GM19372 (cell line): ENCODE measurements around the gene DENND1A.

ENCODE experiments used
- ATAC-seq: cut with Tn5 transposase; IDR thresholded peaks from one replicate; pipeline ENCODE4 v1.9.1; 2021; ENCODE audit warnings: mild to moderate bottlenecking, low read depth, moderate library complexity; ENCODE audit not compliant: unreplicated experiment

DENND1A gene

GRCh38 chr9:123371228-123371584 lies 558.7 kb downstream of the DENND1A start:
- ATAC-seq: no peak

DNA sequence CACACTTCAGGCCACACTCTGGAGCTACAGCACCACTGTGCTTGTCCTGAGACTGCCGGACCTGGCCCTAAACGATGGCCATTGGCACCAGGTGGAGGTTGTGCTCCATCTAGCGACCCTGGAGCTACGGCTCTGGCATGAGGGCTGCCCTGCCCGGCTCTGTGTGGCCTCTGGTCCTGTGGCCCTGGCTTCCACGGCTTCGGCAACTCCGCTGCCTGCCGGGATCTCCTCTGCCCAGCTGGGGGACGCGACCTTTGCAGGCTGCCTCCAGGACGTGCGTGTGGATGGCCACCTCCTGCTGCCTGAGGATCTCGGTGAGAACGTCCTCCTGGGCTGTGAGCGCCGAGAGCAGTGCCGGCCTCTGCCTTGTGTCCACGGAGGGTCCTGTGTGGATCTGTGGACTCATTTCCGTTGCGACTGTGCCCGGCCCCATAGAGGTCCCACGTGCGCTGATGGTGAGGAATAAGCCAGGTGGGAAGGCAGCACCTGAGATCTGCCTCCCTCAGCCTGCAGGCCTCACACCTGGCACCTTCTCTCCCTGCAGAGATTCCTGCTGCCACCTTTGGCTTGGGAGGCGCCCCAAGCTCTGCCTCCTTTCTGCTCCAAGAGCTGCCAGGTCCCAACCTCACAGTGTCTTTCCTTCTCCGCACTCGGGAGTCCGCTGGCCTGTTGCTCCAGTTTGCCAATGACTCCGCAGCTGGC lies 559.2 kb downstream of the DENND1A start:
- no peak for ATAC-seq

DNA sequence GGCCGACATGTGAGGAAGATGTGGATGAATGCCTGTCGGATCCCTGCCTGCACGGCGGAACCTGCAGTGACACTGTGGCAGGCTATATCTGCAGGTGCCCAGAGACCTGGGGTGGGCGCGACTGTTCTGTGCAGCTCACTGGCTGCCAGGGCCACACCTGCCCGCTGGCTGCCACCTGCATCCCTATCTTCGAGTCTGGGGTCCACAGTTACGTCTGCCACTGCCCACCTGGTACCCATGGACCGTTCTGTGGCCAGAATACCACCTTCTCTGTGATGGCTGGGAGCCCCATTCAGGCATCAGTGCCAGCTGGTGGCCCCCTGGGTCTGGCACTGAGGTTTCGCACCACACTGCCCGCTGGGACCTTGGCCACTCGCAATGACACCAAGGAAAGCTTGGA lies 559.8 kb downstream of the DENND1A start:
- no peak for ATAC-seq

GRCh38 chr9:123369296-123369695 lies 560.6 kb downstream of the DENND1A start:
- no peak for ATAC-seq

DNA sequence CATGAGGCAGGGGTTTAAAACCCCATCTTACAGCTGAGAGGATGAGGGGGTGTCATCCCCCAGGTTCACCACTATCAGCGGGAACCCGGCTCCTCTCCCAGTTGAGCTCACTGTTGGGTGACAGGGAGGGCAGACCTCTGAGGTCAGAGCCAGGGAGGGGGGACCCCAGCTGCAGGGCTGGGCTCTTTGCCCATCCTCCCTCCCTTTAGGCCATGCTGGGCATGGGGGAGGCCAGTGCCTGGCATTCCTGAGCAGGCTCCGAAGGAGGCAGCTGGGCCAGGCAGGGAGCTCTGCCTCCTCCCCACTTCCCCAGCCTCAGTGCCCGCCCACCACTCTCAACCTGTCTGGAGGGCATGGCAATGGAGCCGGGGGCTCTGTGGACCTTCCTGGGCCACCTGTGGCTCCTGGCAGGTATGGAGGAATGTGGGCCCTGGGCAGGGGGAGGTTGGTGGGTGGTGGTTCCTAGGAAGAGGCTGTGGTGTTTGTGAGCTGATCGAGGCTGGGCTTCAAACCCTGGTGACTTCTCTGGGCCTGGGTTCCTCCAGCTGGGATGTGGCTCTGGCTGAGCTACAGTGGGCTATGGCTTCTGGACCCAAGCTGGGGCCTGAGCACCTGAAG lies 561.3 kb downstream of the DENND1A start:
- ATAC-seq: no peak

DNA sequence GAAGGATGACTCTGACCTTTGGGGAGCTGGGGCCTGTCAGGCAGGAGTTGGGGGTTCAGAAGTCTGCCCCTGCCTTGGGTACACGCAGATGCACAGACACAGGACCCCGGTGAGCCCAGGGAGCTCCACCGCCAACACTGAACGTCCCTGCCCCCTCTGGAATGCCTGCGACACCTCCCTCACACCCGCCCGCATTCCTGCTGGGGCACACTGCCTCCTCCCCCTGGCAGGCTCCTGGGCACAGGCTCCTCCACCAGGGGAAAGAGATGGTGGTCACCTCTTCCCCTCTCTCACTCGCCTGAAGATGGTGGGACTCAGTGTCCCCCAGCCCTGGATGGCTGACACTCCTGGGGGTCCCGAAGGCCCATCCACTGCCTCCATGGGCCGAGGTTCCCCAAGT lies 561.9 kb downstream of the DENND1A start:
- no peak for ATAC-seq

DNA sequence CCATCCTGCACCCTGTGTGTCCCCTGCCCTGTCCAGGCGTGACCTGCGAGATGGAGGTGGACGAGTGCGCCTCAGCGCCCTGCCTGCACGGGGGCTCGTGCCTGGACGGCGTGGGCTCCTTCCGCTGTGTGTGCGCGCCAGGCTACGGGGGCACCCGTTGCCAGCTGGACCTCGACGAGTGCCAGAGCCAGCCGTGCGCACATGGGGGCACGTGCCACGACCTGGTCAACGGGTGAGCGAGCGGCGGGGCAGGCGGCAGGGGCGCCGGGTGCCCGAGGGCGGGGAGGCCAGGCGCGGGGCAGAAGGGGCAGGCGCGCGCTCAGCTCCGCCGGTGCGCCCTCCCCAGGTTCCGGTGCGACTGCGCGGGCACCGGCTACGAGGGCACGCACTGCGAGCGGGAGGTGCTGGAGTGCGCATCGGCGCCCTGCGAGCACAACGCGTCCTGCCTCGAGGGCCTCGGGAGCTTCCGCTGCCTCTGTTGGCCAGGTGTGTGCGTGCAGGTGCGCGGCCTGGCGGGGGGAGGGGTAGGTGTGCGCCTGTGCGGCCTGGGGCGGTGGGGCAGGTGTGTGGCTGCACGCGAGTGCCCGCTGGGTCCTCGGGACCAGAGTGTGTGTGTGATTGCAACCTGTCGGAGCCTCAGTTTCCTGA lies 563.9 kb downstream of the DENND1A start:
- ATAC-seq: no peak

- ATAC-seq: no peak
These were observed 564.5 kb downstream of the DENND1A start for GRCh38 chr9:123365287-123365880.

DNA sequence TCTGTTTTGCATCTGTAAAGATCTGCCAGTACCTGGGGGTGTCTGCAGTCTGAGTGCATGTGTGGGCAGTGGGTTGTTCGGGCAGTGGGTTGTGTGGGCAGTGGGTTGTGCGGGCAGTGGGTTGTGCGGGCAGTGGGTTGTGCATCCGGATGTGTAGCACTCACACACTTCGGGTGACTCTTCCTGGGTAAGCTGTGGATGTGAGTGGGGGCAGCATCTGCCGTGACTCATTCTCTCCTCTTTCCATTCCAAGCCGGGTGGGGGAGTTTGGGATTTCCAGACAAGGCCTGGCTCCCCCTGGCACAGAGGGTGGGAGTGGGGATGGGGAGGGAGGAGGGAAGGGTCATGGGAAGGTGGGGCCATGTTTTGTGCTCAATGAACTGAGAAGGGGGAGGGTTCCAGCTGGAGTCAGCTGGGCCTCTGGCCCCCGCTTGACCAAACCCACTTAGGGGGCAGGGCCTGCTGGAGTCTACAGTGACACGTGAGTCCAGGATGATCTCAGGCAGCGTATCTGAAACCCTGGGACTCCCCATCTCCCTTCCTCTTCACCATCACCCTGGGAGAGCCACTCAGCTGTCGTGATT lies 565.6 kb downstream of the DENND1A start:
- ATAC-seq: no peak

- ATAC-seq: no peak
These were observed 567.1 kb downstream of the DENND1A start for GRCh38 chr9:123362856-123363255.

DNA sequence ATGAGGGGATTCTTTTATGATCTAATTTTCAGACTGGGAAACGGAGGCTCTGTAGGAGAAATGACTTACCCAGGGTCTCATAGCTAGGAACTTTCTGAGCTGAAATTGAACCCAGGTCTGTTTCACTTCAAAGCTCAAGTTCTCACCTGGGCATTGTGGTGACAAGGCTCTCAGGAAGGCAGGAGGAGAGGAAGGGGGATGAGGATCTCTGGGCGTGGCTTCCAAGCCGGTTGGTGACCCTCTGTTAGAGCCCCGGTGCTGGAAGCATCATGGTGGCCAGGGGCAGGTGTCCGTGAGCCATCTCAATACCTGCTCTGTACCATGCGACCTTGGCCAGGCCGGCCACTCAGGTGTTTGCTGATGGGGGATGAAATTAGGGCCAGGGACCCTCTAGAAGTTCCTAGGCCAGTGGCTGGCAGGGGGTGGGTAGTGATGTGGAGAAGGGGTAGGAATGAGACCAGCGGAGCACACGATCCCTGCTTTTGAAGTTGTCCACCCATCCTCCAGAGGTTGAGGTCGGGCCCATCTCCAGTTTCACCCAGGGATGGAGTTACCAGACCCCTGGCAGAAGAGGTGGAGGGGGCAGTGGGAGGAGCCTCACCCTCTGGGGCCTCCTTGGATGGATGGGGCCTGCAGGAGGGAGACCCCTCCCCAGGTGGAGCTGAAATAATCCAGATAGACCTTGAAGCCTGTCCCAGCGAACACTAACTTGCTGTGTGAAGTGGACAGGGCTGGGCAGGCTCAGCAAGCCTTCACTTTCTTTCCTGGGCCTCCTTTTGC lies 568.0 kb downstream of the DENND1A start:
- ATAC-seq: no peak

GRCh38 chr9:123361086-123361730 lies 568.7 kb downstream of the DENND1A start:
- ATAC-seq: no peak

DNA sequence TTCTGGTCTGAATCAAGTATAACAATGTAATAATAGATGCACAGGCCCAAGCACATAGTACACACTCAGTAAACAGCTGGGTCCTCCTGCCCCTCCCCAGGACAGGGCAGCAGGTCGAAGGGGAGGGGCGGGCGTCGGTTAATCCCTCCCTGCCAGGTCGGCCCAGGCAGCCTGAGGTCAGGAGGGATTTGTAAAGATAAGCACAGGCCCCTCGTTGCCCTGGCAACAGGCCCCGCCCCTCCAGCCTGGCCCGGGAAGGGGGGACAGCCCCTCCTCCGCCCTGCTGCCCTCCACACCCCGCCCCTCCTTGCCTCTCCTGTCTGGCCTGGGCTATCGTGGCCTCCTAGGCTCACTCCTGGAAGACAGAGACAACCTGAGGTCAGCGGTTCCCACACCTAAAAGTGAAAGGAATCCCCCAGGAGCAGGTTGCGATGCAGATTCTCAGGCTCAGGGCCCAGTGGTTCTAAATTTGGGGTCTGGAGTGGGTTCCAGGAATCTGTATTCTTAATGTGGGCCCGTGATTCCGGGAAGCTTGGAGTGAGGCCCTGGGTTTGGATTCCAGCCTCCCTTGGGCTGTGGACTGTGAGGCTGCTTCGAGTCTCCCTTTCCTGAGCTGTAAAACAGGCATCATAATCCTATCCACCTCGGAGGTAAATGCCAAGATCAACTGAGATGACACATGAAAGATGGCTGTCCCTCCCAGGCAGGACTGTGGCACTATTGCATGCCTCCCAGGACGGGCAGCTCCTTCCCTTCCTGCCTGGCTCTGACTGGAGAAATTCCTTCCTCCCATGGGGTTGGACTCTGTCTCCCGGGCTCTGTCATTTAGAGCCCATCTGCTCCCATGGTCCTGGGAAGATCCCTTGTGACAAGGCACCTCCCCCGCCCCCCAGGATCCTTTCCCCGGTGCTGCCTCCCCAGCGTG lies 569.5 kb downstream of the DENND1A start:
- ATAC-seq: no peak

- ATAC-seq: no peak
These were observed 570.4 kb downstream of the DENND1A start for GRCh38 chr9:123359546-123359945.

- ATAC-seq: no peak
These were observed 570.8 kb downstream of the DENND1A start for GRCh38 chr9:123359106-123359505.

DNA sequence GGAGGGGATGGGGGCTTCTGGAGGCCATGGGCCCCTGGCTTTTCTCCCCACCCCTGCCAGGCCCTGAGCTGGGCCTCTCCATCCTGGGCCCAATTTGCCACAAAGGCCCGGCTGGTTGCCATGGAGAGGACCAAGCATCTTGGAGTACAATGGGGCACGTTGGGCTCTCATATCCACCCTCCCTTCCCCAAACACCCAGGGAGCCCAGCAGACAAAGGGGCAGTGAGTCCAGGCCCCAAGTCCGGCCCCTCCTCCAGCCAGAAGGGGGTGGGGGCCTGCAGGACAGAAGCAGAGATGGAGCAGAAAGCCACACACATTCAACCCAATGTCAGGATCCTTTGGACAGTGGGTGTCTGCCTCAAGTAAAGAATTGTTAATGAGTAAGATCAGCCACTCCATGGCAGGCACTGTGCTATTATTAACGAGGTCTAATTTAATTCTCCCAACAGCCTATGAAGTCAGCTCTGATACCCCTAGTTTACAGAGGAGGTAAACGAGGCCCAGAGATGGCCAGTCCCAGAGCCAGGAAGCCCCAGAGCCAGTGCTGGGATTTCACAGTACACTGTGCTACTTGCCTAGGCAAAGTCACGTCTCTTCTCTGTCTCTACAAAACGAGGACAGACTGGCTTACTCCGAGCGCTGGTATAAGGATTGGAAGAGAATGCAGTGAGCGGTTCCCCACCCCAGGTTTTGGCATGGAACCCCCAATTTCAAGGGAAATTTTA lies 571.6 kb downstream of the DENND1A start:
- no peak for ATAC-seq

DNA sequence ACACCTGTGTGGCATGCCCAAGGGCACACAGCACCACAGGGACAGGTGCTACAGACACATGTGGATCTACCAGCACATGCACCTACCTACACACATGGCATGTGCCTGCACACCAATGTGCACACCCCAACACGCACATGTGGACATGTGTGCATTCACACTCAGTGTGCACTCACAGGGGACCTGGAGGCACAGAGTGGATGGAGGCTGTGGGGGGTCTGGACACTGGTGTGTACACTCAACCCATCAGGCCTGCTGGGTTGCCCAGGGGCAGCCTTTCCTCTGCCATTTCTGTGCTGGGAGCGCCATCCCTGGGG lies 572.2 kb downstream of the DENND1A start:
- ATAC-seq: no peak
